ACHN (cell line): ENCODE results near the gene RAB6B.

Source experiments
- DNase-seq: peaks from one replicate; pipeline ENCODE4 v3.0.0-alpha.2; 2015
- in situ Hi-C: cut with HindIII; loops from 2 replicates; pipeline ENCODE4 v1.10.0; 2017; ENCODE audit warnings: low sequenced_read_pairs, low pct_ligation_motif_present, low pct_unique_long_range_greater_than_20kb

Gene RAB6B

GRCh38 chr3:133886031-133886722 is 9.5 kb downstream of the RAB6B start:
- in situ Hi-C loops: no loop called here
- no peak for DNase-seq

GRCh38 chr3:133884887-133885711 is 10.6 kb downstream of the RAB6B start:
- in situ Hi-C loops: no loop called here

GRCh38 chr3:133884054-133884886 is 11.4 kb downstream of the RAB6B start:
- DNase-seq: no peak
- in situ Hi-C loops: no loop called here

More at GRCh38 chr3:133884887-133885711, 10.6 kb downstream of the RAB6B start:
- DNase-seq: no peak

- DNase-seq: no peak
- in situ Hi-C loops: no loop called here
Observed at GRCh38 chr3:133883641-133884040, 12.0 kb downstream of the RAB6B start.

GRCh38 chr3:133882986-133883586 is 12.6 kb downstream of the RAB6B start:
- in situ Hi-C loops: no loop called here
- DNase-seq: no peak

GRCh38 chr3:133881939-133882825 is 13.5 kb downstream of the RAB6B start:
- DNase-seq: no peak
- in situ Hi-C loops: no loop called here

GRCh38 chr3:133881492-133881891 is 14.2 kb downstream of the RAB6B start:
- no peak for DNase-seq
- in situ Hi-C loops: no loop called here

GRCh38 chr3:133880886-133881455 is 14.7 kb downstream of the RAB6B start:
- no peak for DNase-seq
- in situ Hi-C loops: no loop called here

GRCh38 chr3:133880287-133880686 is 15.4 kb downstream of the RAB6B start:
- in situ Hi-C loops: no loop called here
- no peak for DNase-seq

GRCh38 chr3:133878518-133878917 is 17.2 kb downstream of the RAB6B start:
- DNase-seq: no peak
- in situ Hi-C loops: no loop called here

GRCh38 chr3:133877221-133877620 is 18.5 kb downstream of the RAB6B start:
- in situ Hi-C loops: no loop called here
- DNase-seq: no peak

GRCh38 chr3:133874761-133875438 is 20.8 kb downstream of the RAB6B start:
- in situ Hi-C loops: no loop called here
- no peak for DNase-seq

- in situ Hi-C loops: no loop called here
- DNase-seq: no peak
Observed at GRCh38 chr3:133874344-133874743, 21.3 kb downstream of the RAB6B start.

GRCh38 chr3:133872781-133873180 is 22.9 kb downstream of the RAB6B start:
- in situ Hi-C loops: no loop called here
- no peak for DNase-seq

- no peak for DNase-seq
- in situ Hi-C loops: no loop called here
Observed at GRCh38 chr3:133872161-133872560, 23.5 kb downstream of the RAB6B start.

- in situ Hi-C loops: no loop called here
- DNase-seq: no peak
Observed at GRCh38 chr3:133871368-133872090, 24.2 kb downstream of the RAB6B start.
